RWPE2 (cell line): ENCODE results near the gene PCK1.

ENCODE experiments used
- ATAC-seq: fragments of 200-7000 bp; cut with Tn5 transposase; 3 replicates; pipeline ENCODE4 v1.9.1; 2021; ENCODE audit warnings: low read depth
- DNase-seq: peaks from one replicate; pipeline ENCODE4 v3.0.0-alpha.2; 2020; ENCODE audit warnings: low spot score
- H3K27ac ChIP-seq: fragments of 450-650 bp; 2 replicates; pipeline ENCODE4 v1.5.1; 2017; ENCODE audit warnings: mild to moderate bottlenecking; ENCODE audit not compliant: poor library complexity, severe bottlenecking
- H3K27me3 ChIP-seq: fragments of 250-450 bp; sonication (Bioruptor Pico); 2 replicates; pipeline ENCODE4 v1.5.1; 2021; ENCODE audit warnings: mild to moderate bottlenecking, moderate library complexity; ENCODE audit not compliant: insufficient read depth, poor library complexity, severe bottlenecking
- H3K36me3 ChIP-seq: fragments of 250-450 bp; sonication (Bioruptor Pico); 2 replicates; pipeline ENCODE4 v1.5.1; 2020; ENCODE audit warnings: low read depth, mild to moderate bottlenecking, moderate library complexity
- H3K4me1 ChIP-seq: fragments of 250-450 bp; sonication (Bioruptor Pico); 2 replicates; pipeline ENCODE4 v1.5.1; 2021; ENCODE audit warnings: mild to moderate bottlenecking, moderate library complexity; ENCODE audit not compliant: insufficient read depth, poor library complexity, severe bottlenecking
- H3K4me3 ChIP-seq: fragments of 250-450 bp; sonication (Bioruptor Pico); 2 replicates; pipeline ENCODE4 v1.5.1; 2021; ENCODE audit warnings: mild to moderate bottlenecking, moderate library complexity; ENCODE audit not compliant: severe bottlenecking
- H3K9me3 ChIP-seq: fragments of 250-450 bp; sonication (Bioruptor Pico); 2 replicates; pipeline ENCODE4 v1.5.1; 2021; ENCODE audit warnings: mild to moderate bottlenecking, moderate library complexity; ENCODE audit not compliant: severe bottlenecking
- TF ChIP-seq, protein P1 (sequence below): fragments of 450-650 bp; IDR thresholded peaks from one replicate; pipeline ENCODE4 v1.5.1; 2017; ENCODE audit warnings: mild to moderate bottlenecking, moderate library complexity; ENCODE audit not compliant: poor library complexity, severe bottlenecking

Gene PCK1

DNA sequence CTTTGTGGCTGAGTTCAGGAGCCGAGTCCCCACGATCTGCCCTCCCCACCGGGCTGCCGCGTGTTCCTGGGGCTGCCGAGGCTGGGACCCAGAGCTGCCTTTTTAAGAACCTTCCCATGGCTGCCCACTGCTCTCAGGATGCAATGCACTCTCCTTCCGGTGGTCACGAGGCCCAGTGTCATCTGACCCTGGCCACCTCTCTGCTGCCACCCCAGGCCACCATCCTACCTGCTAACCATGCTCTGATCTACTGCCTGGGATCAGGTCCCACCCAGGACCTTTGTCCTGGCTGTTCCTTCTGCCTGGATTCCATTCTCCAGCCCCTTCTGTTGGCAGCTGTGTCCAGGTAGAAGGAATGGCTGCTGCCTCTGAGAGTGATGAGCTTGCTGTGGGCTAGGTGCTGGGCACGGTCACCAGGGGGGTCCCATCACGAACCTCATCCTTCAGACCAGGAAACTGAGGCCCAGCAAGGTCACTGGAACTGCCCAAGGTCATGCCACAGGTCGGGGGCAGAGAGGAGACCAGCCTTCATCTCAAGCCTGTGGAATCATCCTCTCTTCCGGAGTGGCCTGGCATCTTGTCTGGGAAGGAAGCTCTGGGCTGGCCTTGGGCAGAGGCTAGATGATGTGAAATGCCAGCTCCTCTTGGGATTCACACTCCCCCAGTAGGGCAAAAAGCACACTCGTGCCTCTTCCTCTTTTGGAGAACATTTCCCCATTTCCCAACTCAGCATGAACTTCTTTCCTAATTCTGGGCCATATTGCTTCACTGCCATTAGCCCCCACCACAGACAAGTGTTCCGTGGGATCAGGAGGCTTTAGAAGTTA, 20.5 kb downstream of the PCK1 start:
- Histone ChIP-seq H3K4me3 (no peak overlapping the region), H3K36me3 (no peaks in the 10 kb centered on the region), H3K27ac (no peak overlapping the region), H3K27me3 (peaks cover 81% of the 10 kb centered on the region), H3K4me1 (no peaks in the 10 kb centered on the region), H3K9me3 (no peaks in the 10 kb centered on the region)
- ATAC-seq (no peak), DNase-seq (peak; percentile 76)
- TF ChIP-seq, protein P1, sequence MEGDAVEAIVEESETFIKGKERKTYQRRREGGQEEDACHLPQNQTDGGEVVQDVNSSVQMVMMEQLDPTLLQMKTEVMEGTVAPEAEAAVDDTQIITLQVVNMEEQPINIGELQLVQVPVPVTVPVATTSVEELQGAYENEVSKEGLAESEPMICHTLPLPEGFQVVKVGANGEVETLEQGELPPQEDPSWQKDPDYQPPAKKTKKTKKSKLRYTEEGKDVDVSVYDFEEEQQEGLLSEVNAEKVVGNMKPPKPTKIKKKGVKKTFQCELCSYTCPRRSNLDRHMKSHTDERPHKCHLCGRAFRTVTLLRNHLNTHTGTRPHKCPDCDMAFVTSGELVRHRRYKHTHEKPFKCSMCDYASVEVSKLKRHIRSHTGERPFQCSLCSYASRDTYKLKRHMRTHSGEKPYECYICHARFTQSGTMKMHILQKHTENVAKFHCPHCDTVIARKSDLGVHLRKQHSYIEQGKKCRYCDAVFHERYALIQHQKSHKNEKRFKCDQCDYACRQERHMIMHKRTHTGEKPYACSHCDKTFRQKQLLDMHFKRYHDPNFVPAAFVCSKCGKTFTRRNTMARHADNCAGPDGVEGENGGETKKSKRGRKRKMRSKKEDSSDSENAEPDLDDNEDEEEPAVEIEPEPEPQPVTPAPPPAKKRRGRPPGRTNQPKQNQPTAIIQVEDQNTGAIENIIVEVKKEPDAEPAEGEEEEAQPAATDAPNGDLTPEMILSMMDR: no peak

DNA sequence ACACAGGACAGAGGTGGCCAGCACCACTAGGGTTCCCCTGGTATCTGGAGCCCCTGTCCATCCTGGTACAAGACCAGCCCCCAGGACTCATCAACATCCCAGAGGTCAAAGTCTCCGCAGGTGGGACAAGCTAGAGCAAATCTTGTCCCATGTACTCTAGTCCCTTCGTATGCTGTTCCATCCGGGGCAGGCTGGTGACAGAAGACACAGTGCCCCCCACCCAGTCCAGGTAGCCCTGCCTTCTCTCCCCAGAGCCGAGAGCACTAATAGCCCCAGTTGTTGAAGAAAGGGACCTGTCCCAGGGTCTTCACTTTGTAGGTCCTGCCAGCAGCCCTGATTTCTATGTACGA, 21.1 kb downstream of the PCK1 start:
- no peaks in the 10 kb centered on the region for H3K4me1 ChIP-seq
- H3K9me3 ChIP-seq: no peaks in the 10 kb centered on the region
- no peaks in the 10 kb centered on the region for H3K36me3 ChIP-seq
- TF ChIP-seq, protein P1: no peak
- peak; percentile 73 for DNase-seq
- no peak for ATAC-seq
- peaks cover 81% of the 10 kb centered on the region for H3K27me3 ChIP-seq
- H3K27ac ChIP-seq: no peak overlapping the region
- H3K4me3 ChIP-seq: no peak overlapping the region

DNA sequence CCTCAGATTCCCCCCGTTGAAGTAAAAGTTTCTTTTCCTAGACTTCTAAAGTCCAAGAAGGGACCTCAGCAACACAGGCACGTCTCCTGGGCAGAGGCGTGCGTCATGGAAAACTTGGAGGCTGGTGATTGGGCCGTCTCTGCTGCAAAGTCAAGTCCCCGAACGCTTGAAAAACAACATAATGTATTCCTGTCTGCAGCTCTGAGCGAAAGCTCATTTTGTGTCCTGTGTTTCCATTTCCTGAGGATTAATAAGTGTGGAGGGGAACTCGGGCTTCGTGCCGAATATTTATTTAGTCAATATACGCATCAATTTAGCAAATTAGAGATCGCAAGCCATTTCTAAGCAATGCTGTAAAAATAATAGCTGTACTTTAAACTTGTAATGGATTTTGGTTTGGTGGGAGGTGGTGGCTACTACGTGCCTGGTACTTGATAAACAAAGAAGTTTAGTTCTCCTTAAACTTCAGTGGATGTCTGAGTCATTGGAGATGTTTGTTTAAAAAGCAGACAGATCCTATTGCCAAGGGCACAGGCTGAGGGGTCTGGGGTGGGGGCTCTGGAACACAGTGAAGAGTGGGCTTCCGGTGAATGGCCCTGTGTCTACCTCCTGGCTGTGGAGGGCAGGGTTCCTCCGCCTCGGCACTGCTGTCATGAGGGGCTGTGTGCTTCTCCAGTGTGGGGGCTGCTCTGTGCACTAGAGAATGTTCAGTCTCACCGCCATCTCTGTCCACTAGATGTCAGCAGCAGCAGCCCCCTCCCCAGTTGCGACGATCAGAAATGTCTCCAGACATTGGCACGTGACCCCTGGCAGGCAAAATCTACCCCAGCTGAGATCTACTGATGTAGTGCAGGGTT, 21.8 kb downstream of the PCK1 start:
- H3K27ac ChIP-seq: no peak overlapping the region
- no peaks in the 10 kb centered on the region for H3K9me3 ChIP-seq
- peak; percentile 80 for DNase-seq
- ATAC-seq: no peak
- no peaks in the 10 kb centered on the region for H3K36me3 ChIP-seq
- no peak overlapping the region for H3K4me3 ChIP-seq
- peaks cover 81% of the 10 kb centered on the region for H3K27me3 ChIP-seq
- H3K4me1 ChIP-seq: no peaks in the 10 kb centered on the region
- TF ChIP-seq, protein P1: peak; percentile 87

DNA sequence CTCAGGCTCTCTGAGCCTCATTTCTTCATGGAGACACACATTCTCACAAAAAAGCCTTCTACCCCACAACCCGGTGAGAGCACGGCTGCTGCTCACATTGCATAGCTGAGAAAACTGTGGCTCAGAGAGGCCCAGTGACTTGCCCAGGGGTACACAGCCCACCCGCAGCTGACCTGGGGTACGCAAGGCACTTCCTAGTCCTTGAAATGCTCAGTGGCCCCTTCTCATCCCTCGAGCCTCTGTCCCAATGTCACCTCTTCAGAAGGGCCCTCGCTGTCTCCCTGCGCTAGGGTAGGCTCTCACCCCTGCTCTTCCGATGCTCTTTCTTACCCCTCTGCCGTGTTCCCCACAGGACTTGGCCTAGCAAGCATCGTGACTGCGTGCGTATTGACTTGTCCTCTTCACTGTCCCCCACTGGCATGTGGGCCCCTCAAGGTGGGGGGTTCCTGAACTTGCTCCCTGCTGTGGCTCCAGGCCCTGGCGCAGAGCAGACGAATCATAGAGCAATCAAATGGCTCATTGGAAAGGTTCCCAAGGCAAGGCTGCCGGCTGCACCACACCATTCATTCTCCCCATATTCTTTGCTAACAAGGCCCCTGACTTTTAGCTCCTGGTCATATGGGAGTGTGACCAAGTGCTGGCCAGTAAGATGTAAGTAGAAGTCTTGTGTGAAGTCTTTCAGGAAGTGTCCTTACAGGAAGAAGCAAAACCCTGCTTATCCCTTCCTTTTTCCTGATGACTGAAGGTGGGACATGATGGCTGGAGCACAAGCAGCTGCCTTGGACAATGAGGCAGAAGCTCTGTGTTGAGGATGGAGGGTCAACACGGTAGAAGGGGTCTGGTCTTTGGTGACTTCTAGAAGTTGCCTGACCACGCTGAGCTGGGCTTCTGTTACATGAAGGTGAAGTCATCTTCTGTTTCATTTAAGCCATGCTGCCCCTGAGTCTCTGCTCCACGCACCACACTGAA, 22.7 kb downstream of the PCK1 start:
- H3K4me3 ChIP-seq: no peak overlapping the region
- ATAC-seq: no peak
- TF ChIP-seq, protein P1: peak; percentile 52
- no peak overlapping the region for H3K27ac ChIP-seq
- H3K9me3 ChIP-seq: no peaks in the 10 kb centered on the region
- peak; percentile 74 for DNase-seq
- peaks cover 76% of the 10 kb centered on the region for H3K27me3 ChIP-seq
- no peaks in the 10 kb centered on the region for H3K36me3 ChIP-seq
- no peaks in the 10 kb centered on the region for H3K4me1 ChIP-seq
